Glutamatergic neuron (in vitro differentiated cells): ENCODE data around the gene LENG9. TPM values are rescaled to one million over a fixed set of nuclear protein-coding genes. Genes with fewer than 3 reads are reported as not detected.

Source experiments
- DNase-seq: peaks from one replicate; pipeline ENCODE4 v3.0.0; 2022
- H3K27ac Mint-ChIP-seq: one replicate; pipeline ENCODE4 v1.8.0; 2020; ENCODE audit warnings: mild to moderate bottlenecking, mixed read lengths, inconsistent platforms; ENCODE audit not compliant: unreplicated experiment
- H3K27me3 Mint-ChIP-seq: one replicate; pipeline ENCODE4 v1.8.0; 2020; ENCODE audit warnings: mild to moderate bottlenecking, moderate library complexity, mixed read lengths, inconsistent platforms; ENCODE audit not compliant: unreplicated experiment
- H3K36me3 Mint-ChIP-seq: one replicate; pipeline ENCODE4 v1.8.0; 2020; ENCODE audit warnings: mild to moderate bottlenecking, mixed read lengths, inconsistent platforms; ENCODE audit not compliant: unreplicated experiment
- H3K4me1 Mint-ChIP-seq: one replicate; pipeline ENCODE4 v1.8.0; 2020; ENCODE audit warnings: mild to moderate bottlenecking, low read depth, mixed read lengths, inconsistent platforms; ENCODE audit not compliant: unreplicated experiment
- H3K4me3 Mint-ChIP-seq: one replicate; pipeline ENCODE4 v1.8.0; 2020; ENCODE audit warnings: mild to moderate bottlenecking, mixed read lengths, inconsistent platforms; ENCODE audit not compliant: unreplicated experiment
- H3K9me3 Mint-ChIP-seq: one replicate; pipeline ENCODE4 v1.8.0; 2020; ENCODE audit warnings: mild to moderate bottlenecking, moderate library complexity, mixed read lengths, inconsistent platforms; ENCODE audit not compliant: unreplicated experiment
- total RNA-seq: library from RNA; stranded (reverse); fragmentation: NEBNext Ultra II Directional; extraction: Animal tissue kit (Norgen Biotek cat#: 25700); gene quantifications from one replicate; pipeline ENCODE4 v1.2.1, GENCODE V29; 2021; ENCODE audit not compliant: unreplicated experiment
- TF ChIP-seq, protein P1 (sequence below): fragments of 200-600 bp; sonication (generic); IDR thresholded peaks from one replicate; pipeline ENCODE4 v1.5.0; 2021; ENCODE audit not compliant: partially characterized antibody, unreplicated experiment

The LENG9 gene
- total RNA-seq, 1 donor from 2014 or later: 4.7 TPM

DNA sequence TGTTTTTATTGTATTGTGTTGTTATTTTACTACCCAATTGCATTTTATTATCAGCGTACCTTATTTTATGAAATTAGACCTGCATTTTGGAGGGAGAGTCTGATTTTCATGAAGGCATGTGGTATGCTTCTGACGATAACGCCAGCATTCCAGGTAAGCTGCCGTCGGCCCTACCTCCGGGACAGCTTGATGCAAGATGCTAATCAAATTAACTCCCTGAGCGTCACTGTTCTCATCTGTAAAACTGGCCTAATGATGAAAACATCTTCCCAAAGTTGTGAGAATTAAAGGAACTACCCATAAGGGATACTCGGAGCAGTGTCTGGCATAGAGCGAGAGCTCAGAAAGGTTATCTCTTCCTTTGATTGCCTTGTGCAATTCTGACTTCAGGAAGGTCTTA, 26.2 kb upstream of the LENG9 start:
- no peaks in the 10 kb centered on the region for H3K36me3 Mint-ChIP-seq
- no peak overlapping the region for H3K27ac Mint-ChIP-seq
- H3K4me1 Mint-ChIP-seq: no peaks in the 10 kb centered on the region
- TF ChIP-seq, protein P1, sequence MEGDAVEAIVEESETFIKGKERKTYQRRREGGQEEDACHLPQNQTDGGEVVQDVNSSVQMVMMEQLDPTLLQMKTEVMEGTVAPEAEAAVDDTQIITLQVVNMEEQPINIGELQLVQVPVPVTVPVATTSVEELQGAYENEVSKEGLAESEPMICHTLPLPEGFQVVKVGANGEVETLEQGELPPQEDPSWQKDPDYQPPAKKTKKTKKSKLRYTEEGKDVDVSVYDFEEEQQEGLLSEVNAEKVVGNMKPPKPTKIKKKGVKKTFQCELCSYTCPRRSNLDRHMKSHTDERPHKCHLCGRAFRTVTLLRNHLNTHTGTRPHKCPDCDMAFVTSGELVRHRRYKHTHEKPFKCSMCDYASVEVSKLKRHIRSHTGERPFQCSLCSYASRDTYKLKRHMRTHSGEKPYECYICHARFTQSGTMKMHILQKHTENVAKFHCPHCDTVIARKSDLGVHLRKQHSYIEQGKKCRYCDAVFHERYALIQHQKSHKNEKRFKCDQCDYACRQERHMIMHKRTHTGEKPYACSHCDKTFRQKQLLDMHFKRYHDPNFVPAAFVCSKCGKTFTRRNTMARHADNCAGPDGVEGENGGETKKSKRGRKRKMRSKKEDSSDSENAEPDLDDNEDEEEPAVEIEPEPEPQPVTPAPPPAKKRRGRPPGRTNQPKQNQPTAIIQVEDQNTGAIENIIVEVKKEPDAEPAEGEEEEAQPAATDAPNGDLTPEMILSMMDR: no peak
- no peak overlapping the region for H3K4me3 Mint-ChIP-seq
- peaks cover 3% of the 10 kb centered on the region for H3K9me3 Mint-ChIP-seq
- DNase-seq: no peak
- peaks cover 6% of the 10 kb centered on the region for H3K27me3 Mint-ChIP-seq

- TF ChIP-seq, protein P1: no peak
- Mint-ChIP-seq H3K9me3 (peaks cover 3% of the 10 kb centered on the region), H3K27ac (no peak overlapping the region), H3K36me3 (no peaks in the 10 kb centered on the region), H3K4me1 (no peaks in the 10 kb centered on the region), H3K4me3 (no peak overlapping the region), H3K27me3 (peaks cover 6% of the 10 kb centered on the region)
- DNase-seq: no peak
Measured at GRCh38 chr19:54489341-54489740, 25.8 kb upstream of the LENG9 start.

GRCh38 chr19:54485851-54486250, 22.3 kb upstream of the LENG9 start:
- Mint-ChIP-seq H3K27me3 (peaks cover 2% of the 10 kb centered on the region), H3K4me1 (no peaks in the 10 kb centered on the region), H3K36me3 (no peaks in the 10 kb centered on the region), H3K4me3 (no peak overlapping the region), H3K9me3 (peaks cover 2% of the 10 kb centered on the region), H3K27ac (no peak overlapping the region)
- DNase-seq: no peak
- TF ChIP-seq, protein P1: no peak

DNA sequence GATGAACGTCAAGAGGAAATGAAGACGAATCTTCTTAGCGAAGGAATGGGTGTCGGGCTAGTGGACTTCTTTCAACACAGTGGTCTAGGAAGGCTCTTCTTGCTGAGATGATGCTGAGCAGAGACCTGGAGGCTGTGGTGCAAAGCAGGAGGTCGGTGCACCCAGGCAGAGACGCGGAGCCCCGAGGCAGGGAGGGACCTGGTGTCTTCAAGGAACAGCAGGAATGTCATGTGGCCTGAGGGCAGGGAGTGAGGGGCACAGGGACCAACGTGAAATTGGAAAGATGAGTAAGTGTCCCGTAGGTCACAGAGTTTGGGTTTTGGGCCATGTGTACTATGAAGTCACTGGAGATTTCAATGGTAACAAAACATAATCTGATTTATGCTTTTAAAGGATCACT, 20.9 kb upstream of the LENG9 start:
- H3K9me3 Mint-ChIP-seq: no peaks in the 10 kb centered on the region
- DNase-seq: no peak
- H3K27ac Mint-ChIP-seq: no peak overlapping the region
- TF ChIP-seq, protein P1: no peak
- peaks cover 2% of the 10 kb centered on the region for H3K27me3 Mint-ChIP-seq
- H3K4me3 Mint-ChIP-seq: no peak overlapping the region
- no peaks in the 10 kb centered on the region for H3K4me1 Mint-ChIP-seq
- no peaks in the 10 kb centered on the region for H3K36me3 Mint-ChIP-seq

GRCh38 chr19:54482889-54483288, 19.3 kb upstream of the LENG9 start:
- Mint-ChIP-seq H3K27me3 (peaks cover 2% of the 10 kb centered on the region), H3K27ac (no peak overlapping the region), H3K4me1 (no peaks in the 10 kb centered on the region), H3K4me3 (no peak overlapping the region), H3K36me3 (no peaks in the 10 kb centered on the region), H3K9me3 (no peaks in the 10 kb centered on the region)
- DNase-seq: no peak
- TF ChIP-seq, protein P1: no peak
